Left ventricle myocardium inferior (tissue), 1 donor: Measurements from ENCODE around the gene ZNF212. TPM values are rescaled to one million over a fixed set of nuclear protein-coding genes. Genes with fewer than 3 reads are reported as not detected.

Experiments used
- DNase-seq: peaks from one replicate; pipeline ENCODE4 v3.0.0-alpha.2; 2020
- H3K27ac ChIP-seq: fragments of 200-600 bp; replicated peaks from 2 replicates; pipeline ENCODE4 v1.8.0; 2021
- H3K27me3 ChIP-seq: fragments of 200-600 bp; 2 replicates; pipeline ENCODE4 v1.8.0; 2021; ENCODE audit warnings: low read depth
- H3K36me3 ChIP-seq: fragments of 200-600 bp; 2 replicates; pipeline ENCODE4 v1.8.0; 2021
- H3K4me1 ChIP-seq: fragments of 200-600 bp; 2 replicates; pipeline ENCODE4 v1.8.0; 2021
- H3K4me3 ChIP-seq: fragments of 200-600 bp; 2 replicates; pipeline ENCODE4 v1.8.0; 2021; ENCODE audit warnings: mild to moderate bottlenecking, moderate library complexity
- H3K9me3 ChIP-seq: fragments of 200-600 bp; replicated peaks from 2 replicates; pipeline ENCODE4 v1.8.0; 2021
- intact Hi-C: fragments of 100-400 bp; cut with micrococcal nuclease; formaldehyde crosslinking; loops from one replicate; pipeline ENCODE4 v1.11.0; 2022
- total RNA-seq: library from RNA; stranded (reverse); fragmentation: NEBNext Ultra II Directional; extraction: Animal tissue kit (Norgen Biotek cat#: 25700); gene quantifications from one replicate; pipeline ENCODE4 v1.2.1, GENCODE V29; 2021
- TF ChIP-seq, protein P1 (sequence below): fragments of 200-600 bp; IDR thresholded peaks from 2 replicates; pipeline ENCODE4 v1.8.0; 2021; ENCODE audit warnings: antibody characterized with exemption, mild to moderate bottlenecking, borderline replicate concordance
- donor health status: DM: no; HTN: yes; CAD: no; lungs with severe emphysema.

Gene ZNF212
- total RNA-seq, 1 donor from 2014 or later, result 5.4 TPM

DNA sequence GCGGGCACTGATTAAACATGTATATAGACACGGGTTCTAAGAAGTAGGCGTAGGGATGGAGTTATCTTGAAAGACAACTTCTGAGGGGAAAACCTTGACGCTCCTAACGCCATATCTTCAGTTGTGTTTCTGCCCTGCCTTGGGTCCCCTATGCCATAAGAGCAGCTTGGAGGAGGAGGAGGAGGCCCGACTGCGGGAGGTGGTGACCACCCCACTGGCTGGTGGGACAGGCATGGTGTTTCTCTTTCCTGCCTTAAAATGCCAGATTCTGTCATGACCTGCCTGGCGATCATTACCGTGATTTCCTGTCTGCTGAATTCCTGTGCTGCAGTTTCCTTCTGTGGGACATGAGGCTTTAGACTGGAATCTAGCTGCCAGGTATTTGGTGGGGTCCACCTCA lies 38.4 kb downstream of the ZNF212 start:
- Histone ChIP-seq H3K4me1 (no peaks in the 10 kb centered on the region), H3K27ac (no peak overlapping the region), H3K9me3 (peaks cover 8% of the 10 kb centered on the region), H3K36me3 (peaks cover 74% of the 10 kb centered on the region), H3K27me3 (no peaks in the 10 kb centered on the region), H3K4me3 (no peak overlapping the region)
- intact Hi-C loops, result no loop called here
- TF ChIP-seq, protein P1, sequence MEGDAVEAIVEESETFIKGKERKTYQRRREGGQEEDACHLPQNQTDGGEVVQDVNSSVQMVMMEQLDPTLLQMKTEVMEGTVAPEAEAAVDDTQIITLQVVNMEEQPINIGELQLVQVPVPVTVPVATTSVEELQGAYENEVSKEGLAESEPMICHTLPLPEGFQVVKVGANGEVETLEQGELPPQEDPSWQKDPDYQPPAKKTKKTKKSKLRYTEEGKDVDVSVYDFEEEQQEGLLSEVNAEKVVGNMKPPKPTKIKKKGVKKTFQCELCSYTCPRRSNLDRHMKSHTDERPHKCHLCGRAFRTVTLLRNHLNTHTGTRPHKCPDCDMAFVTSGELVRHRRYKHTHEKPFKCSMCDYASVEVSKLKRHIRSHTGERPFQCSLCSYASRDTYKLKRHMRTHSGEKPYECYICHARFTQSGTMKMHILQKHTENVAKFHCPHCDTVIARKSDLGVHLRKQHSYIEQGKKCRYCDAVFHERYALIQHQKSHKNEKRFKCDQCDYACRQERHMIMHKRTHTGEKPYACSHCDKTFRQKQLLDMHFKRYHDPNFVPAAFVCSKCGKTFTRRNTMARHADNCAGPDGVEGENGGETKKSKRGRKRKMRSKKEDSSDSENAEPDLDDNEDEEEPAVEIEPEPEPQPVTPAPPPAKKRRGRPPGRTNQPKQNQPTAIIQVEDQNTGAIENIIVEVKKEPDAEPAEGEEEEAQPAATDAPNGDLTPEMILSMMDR, result no peak
- DNase-seq, result no peak

DNA sequence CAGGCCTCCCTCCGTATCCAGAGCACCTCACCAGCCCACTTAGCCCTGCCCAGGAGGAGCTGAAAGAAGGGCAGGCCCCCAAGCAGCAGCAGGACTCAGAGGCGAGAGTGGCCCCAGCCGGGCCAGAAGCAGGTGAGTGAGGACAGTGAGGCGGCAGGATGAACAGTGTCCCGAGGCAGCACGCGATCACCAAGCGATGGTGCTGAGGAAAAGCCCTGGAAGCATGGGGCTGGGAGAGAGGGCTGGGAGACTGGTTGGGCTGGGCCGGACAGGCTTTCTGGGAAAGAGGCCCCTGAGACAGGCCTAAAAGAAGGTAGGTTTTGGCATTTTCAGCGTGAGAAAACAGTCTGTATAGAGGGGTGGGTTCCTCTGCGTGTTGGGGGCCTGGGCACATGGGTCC lies 38.9 kb downstream of the ZNF212 start:
- TF ChIP-seq, protein P1, result no peak
- Histone ChIP-seq H3K27me3 (no peaks in the 10 kb centered on the region), H3K4me3 (no peak overlapping the region), H3K4me1 (no peaks in the 10 kb centered on the region), H3K9me3 (peaks cover 8% of the 10 kb centered on the region), H3K27ac (no peak overlapping the region), H3K36me3 (peaks cover 69% of the 10 kb centered on the region)
- intact Hi-C loops, result no loop called here
- no peak for DNase-seq

DNA sequence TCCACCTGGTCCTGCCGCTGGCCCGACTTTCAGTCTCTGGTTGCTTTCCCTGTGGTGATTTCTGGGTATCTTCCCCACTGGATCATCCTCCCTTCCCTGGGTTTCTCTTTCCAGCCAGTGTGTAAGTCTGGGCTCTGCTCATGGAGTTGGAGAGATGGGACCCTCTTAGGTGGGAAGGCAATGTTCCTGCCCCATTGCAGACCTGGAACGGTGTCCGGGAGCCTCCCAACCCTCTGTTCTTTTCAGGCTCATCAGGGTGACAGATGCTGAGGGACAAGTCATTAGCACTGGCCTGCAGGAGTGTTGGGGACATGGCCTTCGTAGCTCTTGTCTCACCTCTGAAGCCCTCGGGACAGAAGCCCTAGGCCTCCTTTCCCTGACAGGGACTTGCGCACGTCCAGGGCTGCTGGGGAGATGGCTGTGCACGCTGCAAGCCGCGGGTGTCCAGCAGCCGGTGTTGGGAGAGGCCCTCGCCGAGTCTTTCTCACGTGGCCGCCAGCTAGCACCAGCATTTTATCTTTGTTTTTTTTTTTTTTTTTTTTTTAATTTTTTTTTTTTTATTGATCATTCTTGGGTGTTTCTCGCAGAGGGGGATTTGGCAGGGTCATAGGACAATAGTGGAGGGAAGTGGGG lies 39.8 kb downstream of the ZNF212 start:
- H3K4me3 ChIP-seq, result no peak overlapping the region
- H3K27ac ChIP-seq, result no peak overlapping the region
- no peaks in the 10 kb centered on the region for H3K4me1 ChIP-seq
- H3K9me3 ChIP-seq, result peaks cover 7% of the 10 kb centered on the region
- DNase-seq, result no peak
- no peaks in the 10 kb centered on the region for H3K27me3 ChIP-seq
- H3K36me3 ChIP-seq, result peaks cover 62% of the 10 kb centered on the region
- intact Hi-C loops, result no loop called here
- TF ChIP-seq, protein P1, result no peak

DNA sequence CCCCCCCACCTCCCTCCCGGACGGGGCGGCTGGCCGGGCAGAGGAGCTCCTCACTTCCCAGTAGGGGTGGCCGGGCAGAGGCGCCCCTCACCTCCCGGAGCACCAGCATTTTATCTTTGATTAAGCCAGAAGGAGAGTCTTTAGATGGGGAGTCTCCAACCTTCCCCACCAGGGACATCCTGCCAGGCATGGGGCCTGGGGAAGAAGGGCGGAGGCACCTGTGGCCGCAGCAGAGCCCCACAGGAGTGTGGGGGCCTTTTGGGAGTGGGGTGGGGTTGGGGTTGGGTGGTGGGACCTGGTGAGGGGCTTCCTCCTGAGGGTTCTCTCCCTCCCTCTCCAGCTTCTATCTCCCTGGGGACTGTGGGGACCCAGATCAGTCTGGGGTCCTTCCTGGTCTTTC lies 40.7 kb downstream of the ZNF212 start:
- Histone ChIP-seq H3K9me3 (no peaks in the 10 kb centered on the region), H3K27ac (no peak overlapping the region), H3K27me3 (no peaks in the 10 kb centered on the region), H3K4me3 (no peak overlapping the region), H3K36me3 (peaks cover 53% of the 10 kb centered on the region), H3K4me1 (peaks cover 8% of the 10 kb centered on the region)
- no peak for DNase-seq
- TF ChIP-seq, protein P1, result no peak
- intact Hi-C loops, result no loop called here

DNA sequence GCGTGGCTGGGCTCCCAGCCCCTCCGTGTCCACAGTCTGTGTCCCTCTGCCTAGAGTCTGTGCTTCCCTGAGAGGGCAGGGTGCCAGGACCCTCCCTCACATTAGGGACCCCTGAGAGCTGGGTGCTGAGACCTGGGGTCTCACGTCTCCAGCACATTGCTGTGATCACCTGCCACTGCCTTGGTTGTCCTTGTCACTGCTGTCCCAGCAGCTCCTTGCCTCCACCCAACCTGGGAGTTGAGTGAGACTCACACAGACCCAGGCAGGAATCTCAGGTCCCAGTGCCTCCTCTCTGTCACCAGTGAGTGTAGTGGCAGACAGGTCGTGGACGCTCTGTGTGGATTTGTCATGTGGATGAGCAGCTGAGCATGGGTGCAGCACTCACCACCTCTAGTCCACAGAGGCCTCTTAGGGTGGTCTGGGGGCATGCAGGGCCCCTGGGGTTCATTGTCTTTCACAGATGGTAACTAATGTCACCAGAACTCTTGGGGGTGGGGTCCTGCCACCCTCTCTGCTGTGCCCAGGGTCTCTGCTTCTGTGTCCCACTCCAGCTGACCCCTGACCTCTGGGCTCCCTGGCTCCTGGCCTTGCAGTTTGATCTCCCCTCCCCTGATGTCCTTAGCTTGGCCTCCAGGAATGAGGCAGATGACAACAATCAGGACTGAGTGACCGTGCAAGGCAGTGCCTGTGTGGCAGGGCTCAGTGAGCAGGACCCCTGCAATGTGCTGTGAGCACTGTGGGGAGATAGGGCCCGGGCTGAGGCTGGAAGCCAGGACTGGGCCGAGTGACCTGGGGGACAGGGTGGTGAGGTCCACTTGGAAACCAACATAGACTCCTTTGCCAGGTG lies 41.4 kb downstream of the ZNF212 start:
- peaks cover 15% of the 10 kb centered on the region for H3K4me1 ChIP-seq
- H3K27ac ChIP-seq, result no peak overlapping the region
- no peak overlapping the region for H3K4me3 ChIP-seq
- H3K27me3 ChIP-seq, result no peaks in the 10 kb centered on the region
- no peaks in the 10 kb centered on the region for H3K9me3 ChIP-seq
- DNase-seq, result no peak
- H3K36me3 ChIP-seq, result peaks cover 45% of the 10 kb centered on the region
- TF ChIP-seq, protein P1, result no peak
- intact Hi-C loops, result no loop called here
